ENCODE measurements around the gene HTATSF1.

The HTATSF1 gene, protein sequence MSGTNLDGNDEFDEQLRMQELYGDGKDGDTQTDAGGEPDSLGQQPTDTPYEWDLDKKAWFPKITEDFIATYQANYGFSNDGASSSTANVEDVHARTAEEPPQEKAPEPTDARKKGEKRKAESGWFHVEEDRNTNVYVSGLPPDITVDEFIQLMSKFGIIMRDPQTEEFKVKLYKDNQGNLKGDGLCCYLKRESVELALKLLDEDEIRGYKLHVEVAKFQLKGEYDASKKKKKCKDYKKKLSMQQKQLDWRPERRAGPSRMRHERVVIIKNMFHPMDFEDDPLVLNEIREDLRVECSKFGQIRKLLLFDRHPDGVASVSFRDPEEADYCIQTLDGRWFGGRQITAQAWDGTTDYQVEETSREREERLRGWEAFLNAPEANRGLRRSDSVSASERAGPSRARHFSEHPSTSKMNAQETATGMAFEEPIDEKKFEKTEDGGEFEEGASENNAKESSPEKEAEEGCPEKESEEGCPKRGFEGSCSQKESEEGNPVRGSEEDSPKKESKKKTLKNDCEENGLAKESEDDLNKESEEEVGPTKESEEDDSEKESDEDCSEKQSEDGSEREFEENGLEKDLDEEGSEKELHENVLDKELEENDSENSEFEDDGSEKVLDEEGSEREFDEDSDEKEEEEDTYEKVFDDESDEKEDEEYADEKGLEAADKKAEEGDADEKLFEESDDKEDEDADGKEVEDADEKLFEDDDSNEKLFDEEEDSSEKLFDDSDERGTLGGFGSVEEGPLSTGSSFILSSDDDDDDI

DNA sequence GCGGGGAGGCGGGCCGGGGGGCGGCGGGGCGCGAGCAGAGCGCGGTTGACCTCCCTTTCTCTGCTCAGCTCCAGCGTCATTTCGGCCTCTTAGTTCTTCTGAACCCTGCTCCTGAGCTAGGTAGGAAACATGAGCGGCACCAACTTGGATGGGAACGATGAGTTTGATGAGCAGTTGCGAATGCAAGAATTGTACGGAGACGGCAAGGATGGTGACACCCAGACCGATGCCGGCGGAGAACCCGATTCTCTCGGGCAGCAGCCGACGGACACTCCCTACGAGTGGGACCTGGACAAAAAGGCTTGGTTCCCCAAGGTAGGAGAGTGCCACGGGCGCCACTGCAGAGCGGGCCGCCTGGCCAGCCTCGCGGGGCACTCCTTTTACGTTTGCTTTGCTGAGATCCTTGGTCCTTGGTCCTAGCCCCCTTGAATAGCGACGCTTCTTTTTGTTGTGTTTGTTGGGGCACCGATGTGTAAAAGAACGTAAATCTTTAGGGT lies at the start of gene HTATSF1:
Gene HTATSF1 (plus strand): TSS at position 37 of the 497 bp plus-strand sequence. CDS start 93 bp downstream, at position 130.
- DNase-seq (ENCODE audit: low read depth) = no peak

GRCh38 chrX:136447968-136448367 lies 49.4 kb upstream of the HTATSF1 start:
- no peak for DNase-seq (ENCODE audit: low read depth)

DNA sequence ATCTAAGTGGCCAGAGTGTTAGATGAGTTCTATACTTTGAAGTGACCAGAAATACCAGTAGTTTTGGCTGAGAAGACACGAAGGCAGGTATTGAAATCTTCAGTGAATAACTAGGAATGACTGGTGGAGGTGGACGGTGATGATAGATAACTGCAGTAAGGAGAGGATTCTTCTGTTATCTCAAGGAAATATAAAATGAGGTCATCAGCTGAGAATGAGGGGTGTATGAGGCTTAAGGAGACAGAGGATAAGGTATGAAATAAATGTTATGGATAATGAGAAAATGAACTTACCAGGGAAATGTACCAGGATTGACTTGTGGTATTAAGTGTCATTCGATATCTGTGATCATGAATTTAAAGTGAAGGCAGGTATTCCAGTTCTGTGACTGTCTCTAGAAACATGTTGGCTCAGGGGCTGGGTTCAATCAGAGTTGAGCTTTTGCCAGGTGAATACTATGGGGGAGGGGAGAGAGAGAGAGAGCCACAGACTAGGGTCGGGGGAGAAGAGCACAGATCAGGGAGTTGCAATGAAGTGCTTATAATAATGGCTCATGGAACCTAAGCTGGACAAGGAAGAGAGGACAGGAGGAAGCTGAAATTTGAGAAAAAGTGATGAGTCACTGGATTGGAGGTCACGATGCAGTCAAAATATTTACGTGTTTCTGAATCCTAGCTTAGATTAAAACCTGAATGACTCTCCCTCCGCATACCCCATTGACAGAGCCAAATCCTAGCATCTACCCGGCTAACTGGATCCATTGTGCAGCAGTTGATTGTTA lies 47.2 kb upstream of the HTATSF1 start:
- no peak for DNase-seq (ENCODE audit: low read depth)

- no peak for DNase-seq (ENCODE audit: low read depth)
Measured at GRCh38 chrX:136452614-136453013, 44.8 kb upstream of the HTATSF1 start.

- DNase-seq (ENCODE audit: low read depth) = no peak
Measured at GRCh38 chrX:136453114-136453513, 44.3 kb upstream of the HTATSF1 start.

GRCh38 chrX:136453771-136454170 lies 43.6 kb upstream of the HTATSF1 start:
- no peak for DNase-seq (ENCODE audit: low read depth)

DNA sequence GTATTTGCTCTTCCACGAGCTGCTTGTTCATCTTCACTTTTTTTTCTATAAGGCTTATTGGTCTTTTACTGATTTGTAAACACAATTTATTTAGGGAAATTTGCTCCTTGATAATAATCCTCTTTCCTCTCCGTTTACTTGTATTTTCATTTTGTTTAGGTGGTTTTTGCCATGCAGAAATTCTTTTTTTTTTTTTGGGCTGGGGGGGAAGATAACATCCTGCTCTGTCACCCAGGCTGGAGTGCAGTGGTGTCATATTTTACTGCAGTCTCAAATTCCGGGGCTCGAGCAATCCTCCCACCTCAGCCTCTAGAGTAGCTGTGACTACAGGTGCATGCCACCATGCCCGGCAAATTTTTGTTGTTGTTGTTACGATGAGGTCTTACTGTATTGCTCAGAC lies 41.3 kb upstream of the HTATSF1 start:
- no peak for DNase-seq (ENCODE audit: low read depth)

DNA sequence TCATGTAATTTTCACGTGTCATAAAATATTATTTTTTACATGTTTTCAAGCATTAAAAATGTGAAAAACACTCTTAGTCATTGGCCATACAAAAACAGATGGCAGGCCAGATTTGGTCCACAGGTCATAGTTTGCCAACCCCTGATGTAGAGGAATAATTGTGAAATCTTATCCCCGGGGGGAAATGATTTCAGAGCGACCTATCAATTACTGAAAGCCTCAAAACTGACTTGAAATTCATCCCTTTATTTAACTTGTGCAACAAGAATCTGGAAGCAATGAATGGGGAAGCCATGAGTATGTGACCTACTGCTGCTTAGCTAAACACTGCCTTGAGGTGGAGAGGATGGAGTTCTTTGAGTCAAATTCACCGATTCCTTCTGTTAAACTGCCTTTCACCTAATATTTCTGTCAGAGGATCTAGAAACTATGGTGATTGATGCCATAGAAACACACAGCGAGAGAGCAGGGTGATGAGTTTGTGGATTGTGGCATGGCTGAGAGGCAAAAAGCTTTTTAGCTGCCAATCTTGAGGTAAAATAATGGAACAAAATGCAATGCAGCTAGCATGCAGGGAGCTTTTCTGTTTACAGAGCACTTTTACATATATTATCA lies 40.0 kb upstream of the HTATSF1 start:
- peak; percentile 53 for DNase-seq (ENCODE audit: low read depth)

DNA sequence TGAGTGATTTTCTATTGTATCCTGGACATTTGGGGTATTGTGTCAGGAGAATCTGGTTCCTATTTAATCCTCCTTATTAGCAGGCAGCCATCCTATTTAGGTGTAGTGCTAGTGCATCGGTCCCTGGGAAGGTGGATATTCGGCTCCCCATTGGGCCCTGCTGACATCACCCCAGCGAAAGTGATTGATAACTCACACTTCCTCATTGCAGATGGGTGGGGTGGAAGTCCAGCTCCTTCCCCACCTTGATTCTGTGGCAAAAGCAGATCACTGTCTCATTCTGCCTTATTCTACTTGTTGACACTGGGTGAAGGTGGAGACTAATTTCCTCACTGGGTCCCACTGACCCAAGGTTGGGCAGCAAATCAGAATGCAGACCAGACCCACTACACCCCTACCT lies 32.8 kb upstream of the HTATSF1 start:
- DNase-seq (ENCODE audit: low read depth) = no peak

DNA sequence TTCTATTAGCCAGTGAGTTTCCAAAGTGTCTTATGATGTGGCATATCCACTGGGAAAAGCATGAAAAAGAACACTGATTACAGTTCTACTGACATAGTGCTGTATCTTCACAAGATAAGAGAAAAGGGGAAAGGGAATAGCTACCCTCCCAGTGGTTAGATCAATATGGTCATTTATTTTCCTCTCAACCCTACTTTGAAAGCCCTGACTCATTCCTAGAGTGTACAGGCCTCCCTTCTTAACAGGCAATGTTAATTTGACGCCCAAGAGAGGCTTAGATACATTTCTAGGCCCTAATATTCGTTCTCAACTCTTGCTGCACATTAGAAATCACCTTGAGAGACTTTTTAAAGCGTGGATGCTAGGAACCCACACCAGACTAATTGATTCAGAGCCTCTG lies 30.1 kb upstream of the HTATSF1 start:
- no peak for DNase-seq (ENCODE audit: low read depth)

- no peak for DNase-seq (ENCODE audit: low read depth)
Measured at GRCh38 chrX:136468391-136469103, 28.8 kb upstream of the HTATSF1 start.

GRCh38 chrX:136473663-136474062 lies 23.7 kb upstream of the HTATSF1 start:
- no peak for DNase-seq (ENCODE audit: low read depth)

- DNase-seq (ENCODE audit: low read depth) = no peak
Measured at GRCh38 chrX:136475236-136475635, 22.2 kb upstream of the HTATSF1 start.

GRCh38 chrX:136476501-136476900 lies 20.9 kb upstream of the HTATSF1 start:
- DNase-seq (ENCODE audit: low read depth) = no peak

DNA sequence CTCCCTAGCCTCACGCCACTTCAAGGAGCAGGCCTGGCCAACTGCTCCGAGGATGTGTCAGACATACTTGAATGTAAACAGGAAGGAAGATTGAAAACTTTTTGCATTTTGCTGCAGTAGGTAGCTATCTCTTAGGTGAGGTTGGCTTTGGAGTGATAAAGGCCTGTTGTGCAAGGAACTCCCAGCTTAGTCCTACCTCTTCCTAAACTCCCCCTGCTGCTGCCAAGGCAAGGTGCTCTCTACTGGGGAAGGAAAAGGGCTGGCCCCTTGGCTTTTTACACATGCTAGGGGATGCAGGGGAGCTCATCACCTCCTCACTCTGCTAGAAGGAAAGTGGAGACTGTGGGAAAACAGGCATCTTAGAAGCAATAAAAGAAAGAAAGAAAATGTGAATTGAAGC lies 20.4 kb upstream of the HTATSF1 start:
- DNase-seq (ENCODE audit: low read depth) = no peak

- no peak for DNase-seq (ENCODE audit: low read depth)
Measured at GRCh38 chrX:136480383-136480782, 17.0 kb upstream of the HTATSF1 start.

DNA sequence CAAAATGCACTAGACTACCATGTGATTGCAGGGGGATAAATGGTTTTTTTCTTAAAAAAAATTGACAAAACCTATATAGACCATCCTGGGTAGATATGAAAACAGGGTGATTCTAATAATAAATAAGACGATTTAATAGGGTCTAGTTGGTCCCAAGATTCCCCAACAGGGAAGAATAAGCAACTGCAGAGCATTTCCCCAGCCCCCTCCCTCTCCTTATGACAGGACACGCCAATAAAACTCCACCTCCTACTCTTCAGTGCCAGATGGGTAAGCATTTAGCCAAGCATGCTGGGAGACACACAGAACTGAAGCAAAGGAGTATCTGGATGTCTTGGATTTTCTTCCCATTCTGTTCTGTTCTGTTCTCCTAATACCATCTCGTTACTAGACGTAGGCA lies 9.7 kb upstream of the HTATSF1 start, which contains the start of gene BRS3:
Gene BRS3 (plus strand): TSS at position 301 of the 400 bp plus-strand sequence. CDS start 168 bp downstream, outside the sequence.
- no peak for DNase-seq (ENCODE audit: low read depth)

DNA sequence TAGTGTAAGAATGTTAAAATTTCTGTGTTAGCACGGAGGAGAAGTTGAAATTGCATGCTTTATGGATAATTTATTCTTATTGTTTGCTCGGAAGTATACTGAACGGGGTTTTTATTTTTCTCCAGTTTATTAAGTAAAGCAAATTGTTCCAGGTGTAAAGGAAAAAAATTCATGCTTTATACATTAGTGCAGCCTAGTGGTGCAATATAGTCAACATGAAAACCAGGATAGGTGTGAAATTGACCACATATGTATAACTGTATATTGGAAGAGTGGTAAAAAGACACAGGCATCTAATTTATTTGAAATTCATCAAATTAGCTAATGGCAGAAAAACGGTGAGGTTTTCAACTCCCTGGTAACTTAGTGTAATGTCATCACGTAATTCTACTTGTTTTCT lies 8.7 kb upstream of the HTATSF1 start:
- DNase-seq (ENCODE audit: low read depth) = no peak

DNA sequence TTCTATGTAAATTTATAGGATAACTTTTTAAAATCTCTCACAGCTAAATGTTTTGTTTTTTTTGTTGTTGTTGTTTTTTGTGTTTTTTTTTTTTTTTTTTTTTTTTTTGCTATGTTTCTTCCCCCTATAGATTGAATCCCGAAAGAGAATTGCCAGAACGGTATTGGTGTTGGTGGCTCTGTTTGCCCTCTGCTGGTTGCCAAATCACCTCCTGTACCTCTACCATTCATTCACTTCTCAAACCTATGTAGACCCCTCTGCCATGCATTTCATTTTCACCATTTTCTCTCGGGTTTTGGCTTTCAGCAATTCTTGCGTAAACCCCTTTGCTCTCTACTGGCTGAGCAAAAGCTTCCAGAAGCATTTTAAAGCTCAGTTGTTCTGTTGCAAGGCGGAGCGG lies 5.6 kb upstream of the HTATSF1 start:
- no peak for DNase-seq (ENCODE audit: low read depth)

DNA sequence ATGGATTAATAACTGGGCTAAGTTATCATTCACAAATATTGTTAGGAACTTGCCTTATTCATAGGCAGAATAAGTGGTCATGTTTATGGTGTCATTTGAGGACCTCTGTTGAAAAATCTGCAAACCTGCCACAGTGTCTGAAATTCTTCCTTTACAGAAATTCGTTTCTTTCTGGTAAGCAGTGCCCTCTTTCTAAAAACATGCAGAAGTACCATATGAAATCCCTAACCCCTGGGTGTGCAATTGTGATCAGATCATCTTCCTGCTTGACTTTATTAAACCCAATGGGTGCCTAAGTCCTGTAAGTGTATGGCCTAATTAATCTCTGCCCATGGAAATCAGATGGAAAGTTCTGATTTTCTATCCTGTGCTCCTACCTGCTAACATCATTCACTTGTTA lies 4.4 kb upstream of the HTATSF1 start:
- DNase-seq (ENCODE audit: low read depth) = no peak

DNA sequence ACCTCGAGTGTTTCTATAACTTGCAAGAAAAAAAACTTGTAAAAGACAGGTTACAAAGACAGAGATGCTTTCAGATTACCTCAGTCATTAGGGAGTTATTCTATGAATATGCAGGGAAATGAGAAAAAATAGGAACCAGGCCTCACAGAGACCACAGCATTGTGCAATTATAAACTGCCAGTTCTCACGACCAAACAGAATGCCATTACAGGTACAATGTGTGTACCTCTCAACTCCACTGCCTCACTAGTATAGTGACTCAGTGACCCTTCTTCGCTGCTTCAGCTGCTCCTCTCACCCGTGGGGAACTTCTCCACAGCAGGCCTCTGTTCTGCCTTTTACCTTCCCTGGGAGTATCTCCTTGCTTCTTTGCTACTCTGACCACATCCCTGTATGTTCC lies 2.3 kb upstream of the HTATSF1 start:
- no peak for DNase-seq (ENCODE audit: low read depth)

Data from stromal cell of bone marrow (primary cell).